ENCODE measurements around the gene IL20RA.

DNA sequence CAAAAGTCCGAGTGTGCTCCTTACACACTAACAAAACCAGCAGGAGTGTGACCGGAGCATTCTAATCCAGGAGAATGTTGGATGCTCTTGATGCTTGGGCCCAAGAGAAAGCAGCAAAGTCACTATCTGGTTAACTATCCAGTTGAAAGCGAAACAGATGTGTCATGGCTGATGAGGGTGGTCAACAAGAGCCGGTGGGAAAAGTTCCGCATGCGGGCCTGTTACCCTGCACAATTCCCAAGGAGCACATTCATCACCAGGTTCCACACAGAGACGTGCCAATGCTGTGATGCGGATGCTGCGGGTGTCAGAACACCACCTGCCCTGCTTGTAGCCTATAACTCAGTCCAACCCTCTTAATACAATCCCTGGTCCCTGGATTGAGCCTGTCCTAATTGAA is 38.7 kb downstream of the IL20RA start:
- TF ChIP-seq, protein P1, sequence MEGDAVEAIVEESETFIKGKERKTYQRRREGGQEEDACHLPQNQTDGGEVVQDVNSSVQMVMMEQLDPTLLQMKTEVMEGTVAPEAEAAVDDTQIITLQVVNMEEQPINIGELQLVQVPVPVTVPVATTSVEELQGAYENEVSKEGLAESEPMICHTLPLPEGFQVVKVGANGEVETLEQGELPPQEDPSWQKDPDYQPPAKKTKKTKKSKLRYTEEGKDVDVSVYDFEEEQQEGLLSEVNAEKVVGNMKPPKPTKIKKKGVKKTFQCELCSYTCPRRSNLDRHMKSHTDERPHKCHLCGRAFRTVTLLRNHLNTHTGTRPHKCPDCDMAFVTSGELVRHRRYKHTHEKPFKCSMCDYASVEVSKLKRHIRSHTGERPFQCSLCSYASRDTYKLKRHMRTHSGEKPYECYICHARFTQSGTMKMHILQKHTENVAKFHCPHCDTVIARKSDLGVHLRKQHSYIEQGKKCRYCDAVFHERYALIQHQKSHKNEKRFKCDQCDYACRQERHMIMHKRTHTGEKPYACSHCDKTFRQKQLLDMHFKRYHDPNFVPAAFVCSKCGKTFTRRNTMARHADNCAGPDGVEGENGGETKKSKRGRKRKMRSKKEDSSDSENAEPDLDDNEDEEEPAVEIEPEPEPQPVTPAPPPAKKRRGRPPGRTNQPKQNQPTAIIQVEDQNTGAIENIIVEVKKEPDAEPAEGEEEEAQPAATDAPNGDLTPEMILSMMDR (conservative IDR thresholded peaks at IDR 0.05; ENCODE audit: low read depth in 2 of 2) = no peak
- no peak for TF ChIP-seq POLR2AphosphoS5 (IDR thresholded peaks at IDR 0.05; ENCODE audit: low read depth)
